ENCODE measurements around the gene LKAAEAR1.

GRCh38 chr20:64082820-64083377, 1.3 kb downstream of the LKAAEAR1 start:
- no peak for TF ChIP-seq CTCF (CRISPR knock-in tag; IDR thresholded peaks at IDR 0.05)
- no peak for TF ChIP-seq EZH2 (conservative IDR thresholded peaks at IDR 0.05; ENCODE audit: low read depth, low read length)
- no peak for TF ChIP-seq CREB1 (IDR thresholded peaks at IDR 0.05)
- TF ChIP-seq CREB1 (CRISPR knock-in tag; IDR thresholded peaks at IDR 0.05): no peak
- no peak for TF ChIP-seq ZNF20 (CRISPR knock-in tag; IDR thresholded peaks at IDR 0.05)
- TF ChIP-seq FOXA3 (CRISPR knock-in tag; IDR thresholded peaks at IDR 0.05): no peak
- no peak for TF ChIP-seq EP300 (IDR thresholded peaks at IDR 0.05; ENCODE audit: low read depth in 2 of 2, low read length in 2 of 2)
- TF ChIP-seq EP300 (CRISPR knock-in tag; IDR thresholded peaks at IDR 0.05; ENCODE audit: borderline replicate concordance): no peak
- no peak for TF ChIP-seq GMEB1 (CRISPR knock-in tag; IDR thresholded peaks at IDR 0.05; ENCODE audit: borderline replicate concordance)
- TF ChIP-seq, protein P1, sequence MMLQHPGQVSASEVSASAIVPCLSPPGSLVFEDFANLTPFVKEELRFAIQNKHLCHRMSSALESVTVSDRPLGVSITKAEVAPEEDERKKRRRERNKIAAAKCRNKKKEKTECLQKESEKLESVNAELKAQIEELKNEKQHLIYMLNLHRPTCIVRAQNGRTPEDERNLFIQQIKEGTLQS (CRISPR knock-in tag; IDR thresholded peaks at IDR 0.05): no peak
- TF ChIP-seq SRSF1 (optimal IDR thresholded peaks at IDR 0.05; ENCODE audit: low read depth, low read length): peak; percentile 23

Measured in HepG2 (cell line).